ENCODE measurements around the gene MAGOH. TPM values are rescaled to one million over a fixed set of nuclear protein-coding genes. Genes with fewer than 3 reads are reported as not detected.
"Not testable (repeated sequence)": the region's sequence is repeated elsewhere in the genome, so short reads cannot be mapped to it uniquely, and the experiment has no call there.

The MAGOH gene
- total RNA-seq: 10 to 100 TPM; 16.2 to 50.3 (median 20.2) TPM

- H3K4me1 ChIP-seq: peaks cover 0 to 25% (median 8%) of the 10 kb centered on the region in 4 donors
- peak within 1 kb of the TSS; percentile 86 to 97 (median 92) for H3K4me3 ChIP-seq
- DNase-seq: peak; percentile 91 to 97 (median 96)
- TF ChIP-seq, protein P1, sequence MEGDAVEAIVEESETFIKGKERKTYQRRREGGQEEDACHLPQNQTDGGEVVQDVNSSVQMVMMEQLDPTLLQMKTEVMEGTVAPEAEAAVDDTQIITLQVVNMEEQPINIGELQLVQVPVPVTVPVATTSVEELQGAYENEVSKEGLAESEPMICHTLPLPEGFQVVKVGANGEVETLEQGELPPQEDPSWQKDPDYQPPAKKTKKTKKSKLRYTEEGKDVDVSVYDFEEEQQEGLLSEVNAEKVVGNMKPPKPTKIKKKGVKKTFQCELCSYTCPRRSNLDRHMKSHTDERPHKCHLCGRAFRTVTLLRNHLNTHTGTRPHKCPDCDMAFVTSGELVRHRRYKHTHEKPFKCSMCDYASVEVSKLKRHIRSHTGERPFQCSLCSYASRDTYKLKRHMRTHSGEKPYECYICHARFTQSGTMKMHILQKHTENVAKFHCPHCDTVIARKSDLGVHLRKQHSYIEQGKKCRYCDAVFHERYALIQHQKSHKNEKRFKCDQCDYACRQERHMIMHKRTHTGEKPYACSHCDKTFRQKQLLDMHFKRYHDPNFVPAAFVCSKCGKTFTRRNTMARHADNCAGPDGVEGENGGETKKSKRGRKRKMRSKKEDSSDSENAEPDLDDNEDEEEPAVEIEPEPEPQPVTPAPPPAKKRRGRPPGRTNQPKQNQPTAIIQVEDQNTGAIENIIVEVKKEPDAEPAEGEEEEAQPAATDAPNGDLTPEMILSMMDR (IDR thresholded peaks at IDR 0.05): peak in 1 of 6 experiments; percentile 16
- TF ChIP-seq POLR2A (IDR thresholded peaks at IDR 0.05): peak; percentile 56 to 70
- H3K27me3 ChIP-seq: no peaks in the 10 kb centered on the region
- H3K36me3 ChIP-seq: peaks cover 0 to 24% (median 0%) of the 10 kb centered on the region in 3 donors
- no peaks in the 10 kb centered on the region for H3K9me3 ChIP-seq
- peak within 1 kb of the TSS; percentile 69 to 80 (median 79) for H3K27ac ChIP-seq
These were observed at the start of gene MAGOH for GRCh38 chr1:53238197-53239155. MAGOH (minus strand) TSS chr1:53238518; CDS start chr1:53238448, 70 bp downstream.

DNA sequence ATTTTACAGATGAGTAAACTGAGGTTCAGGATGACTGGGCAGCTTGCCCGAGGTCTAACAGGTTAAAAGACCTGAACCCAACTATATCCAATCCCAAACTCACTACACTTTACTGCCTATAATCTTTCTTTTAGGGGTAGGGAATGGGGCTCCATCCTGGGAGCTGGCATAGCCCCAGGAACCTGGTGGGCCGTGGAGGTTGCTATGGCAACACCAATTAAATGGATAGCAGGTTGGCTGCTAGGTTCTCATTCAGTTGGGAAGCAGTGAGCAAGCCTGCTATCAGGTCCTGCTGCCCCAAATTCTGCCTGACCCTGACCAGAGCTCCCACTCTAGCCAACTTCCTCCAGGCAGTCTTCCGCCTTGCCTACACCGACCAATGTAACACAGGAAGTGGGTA, 48.6 kb upstream of the MAGOH start:
- H3K27ac ChIP-seq: no peak overlapping the region
- no peaks in the 10 kb centered on the region for H3K4me1 ChIP-seq
- DNase-seq: no peak
- H3K9me3 ChIP-seq: no peaks in the 10 kb centered on the region
- H3K36me3 ChIP-seq: no peaks in the 10 kb centered on the region
- TF ChIP-seq, protein P1 (IDR thresholded peaks at IDR 0.05): no peak
- TF ChIP-seq POLR2A (IDR thresholded peaks at IDR 0.05): no peak
- H3K27me3 ChIP-seq: no peaks in the 10 kb centered on the region
- no peak overlapping the region for H3K4me3 ChIP-seq

DNA sequence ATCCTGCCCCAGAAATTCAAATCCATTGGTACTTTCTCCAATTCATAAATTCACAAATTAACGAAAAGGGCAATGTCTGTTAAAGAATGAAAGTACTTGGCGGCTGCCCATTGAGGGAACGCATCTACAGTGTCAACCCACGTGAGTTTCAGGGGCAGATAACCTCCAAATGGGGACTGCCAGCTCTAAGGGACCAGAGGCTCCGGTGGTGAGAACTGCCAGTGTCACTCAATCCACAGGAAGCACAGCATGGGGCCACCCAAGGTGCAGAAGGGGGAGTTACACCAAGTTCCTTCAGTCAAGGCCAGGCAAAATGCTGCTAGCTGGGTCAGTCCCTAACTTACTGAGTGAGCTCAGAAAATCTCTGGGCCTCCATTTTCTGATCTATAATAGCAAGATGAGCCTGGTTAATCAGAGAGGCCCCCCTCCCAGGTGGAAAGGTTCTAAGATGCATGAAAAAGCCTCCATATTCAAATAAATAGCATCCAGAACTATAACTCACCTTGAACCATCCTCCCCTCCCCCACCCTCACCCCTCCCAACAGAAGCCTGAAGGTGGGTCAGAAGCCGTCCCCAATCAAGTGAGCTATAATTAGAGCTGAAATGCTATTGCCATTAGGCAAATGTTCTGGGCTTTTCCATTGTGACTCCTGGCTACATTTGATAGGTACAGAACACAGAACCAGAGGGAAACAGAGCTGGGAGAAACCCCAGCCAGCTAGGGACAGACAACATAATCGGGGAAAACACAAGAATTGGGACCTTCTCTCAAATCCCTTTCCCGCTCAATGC, 47.8 kb upstream of the MAGOH start:
- H3K27me3 ChIP-seq: no peaks in the 10 kb centered on the region
- H3K9me3 ChIP-seq: no peaks in the 10 kb centered on the region
- no peak for TF ChIP-seq POLR2A (IDR thresholded peaks at IDR 0.05)
- TF ChIP-seq, protein P1 (IDR thresholded peaks at IDR 0.05): no peak
- no peak overlapping the region for H3K4me3 ChIP-seq
- H3K27ac ChIP-seq: no peak overlapping the region
- H3K4me1 ChIP-seq: no peaks in the 10 kb centered on the region
- DNase-seq: no peak
- H3K36me3 ChIP-seq: no peaks in the 10 kb centered on the region

- Histone ChIP-seq H3K36me3 (no peaks in the 10 kb centered on the region), H3K4me1 (no peaks in the 10 kb centered on the region), H3K9me3 (no peaks in the 10 kb centered on the region), H3K27me3 (no peaks in the 10 kb centered on the region), H3K27ac (no peak overlapping the region), H3K4me3 (no peak overlapping the region)
- DNase-seq: no peak
- TF ChIP-seq, protein P1 (IDR thresholded peaks at IDR 0.05): no peak
- TF ChIP-seq POLR2A (IDR thresholded peaks at IDR 0.05): no peak
These were observed 47.2 kb upstream of the MAGOH start for GRCh38 chr1:53285546-53285945.

DNA sequence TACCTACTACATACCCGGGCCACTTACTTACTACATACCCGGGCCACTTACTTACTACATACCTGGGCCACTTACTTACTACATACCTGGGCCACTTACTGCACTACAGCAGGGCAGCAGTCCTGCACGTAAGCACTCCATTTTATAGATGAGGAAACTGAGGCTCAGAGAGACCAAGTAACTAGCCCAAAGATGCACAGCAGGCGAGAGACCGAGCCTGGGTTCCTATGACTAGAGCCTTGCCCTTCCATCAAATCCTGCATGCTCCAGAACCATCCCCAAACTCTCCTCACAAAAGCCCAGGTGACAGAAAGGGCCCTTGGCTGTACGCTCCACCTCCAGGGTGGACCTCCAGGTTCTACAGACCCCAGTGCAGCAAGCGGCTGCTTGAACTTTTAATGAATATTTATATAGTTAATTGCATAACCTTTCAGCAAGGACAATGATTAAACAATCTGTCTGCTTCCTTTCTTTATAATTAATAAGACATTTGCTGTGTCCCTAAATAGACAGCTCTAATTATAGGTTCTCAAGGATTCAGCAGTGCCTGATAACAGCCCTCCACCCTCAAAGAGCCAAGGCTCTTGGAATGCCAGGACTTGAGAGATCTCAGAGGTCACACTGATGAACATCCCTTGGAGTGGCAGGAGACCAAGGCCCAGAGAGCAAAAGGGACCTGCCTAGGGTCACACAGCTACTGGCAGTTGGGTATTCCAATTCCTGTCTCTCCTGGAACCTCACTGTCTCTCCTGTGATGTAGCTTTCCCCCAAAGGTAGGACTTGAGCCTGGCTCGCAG, 46.1 kb upstream of the MAGOH start:
- Histone ChIP-seq H3K27ac (no peak overlapping the region), H3K27me3 (no peaks in the 10 kb centered on the region), H3K4me3 (no peak overlapping the region), H3K36me3 (no peaks in the 10 kb centered on the region), H3K4me1 (no peaks in the 10 kb centered on the region), H3K9me3 (no peaks in the 10 kb centered on the region)
- TF ChIP-seq, protein P1 (IDR thresholded peaks at IDR 0.05): no peak
- no peak for TF ChIP-seq POLR2A (IDR thresholded peaks at IDR 0.05)
- no peak for DNase-seq

GRCh38 chr1:53283156-53283555, 44.8 kb upstream of the MAGOH start:
- H3K27ac ChIP-seq, DNase-seq, H3K4me1 ChIP-seq, H3K9me3 ChIP-seq, H3K36me3 ChIP-seq, H3K27me3 ChIP-seq, H3K4me3 ChIP-seq: not testable (repeated sequence)

Measured in Peyer's patch (tissue), 4 donors.